Nephron (organoid): ENCODE measurements around the gene FRRS1.

Experiments
- H3K27ac Mint-ChIP-seq, 3 experiments: 2 replicates each; pipeline ENCODE4 v1.8.0; 2020; ENCODE audit warnings: mixed read lengths in 3 of 3, mild to moderate bottlenecking in 2 of 3, moderate library complexity in 1 of 3
- H3K27me3 Mint-ChIP-seq: 2 replicates; pipeline ENCODE4 v1.8.0; 2021; ENCODE audit warnings: low read depth, mild to moderate bottlenecking, moderate library complexity, mixed read lengths
- H3K36me3 Mint-ChIP-seq: 2 replicates; pipeline ENCODE4 v1.8.0; 2020; ENCODE audit warnings: low read depth, mixed read lengths
- H3K4me1 Mint-ChIP-seq: 2 replicates; pipeline ENCODE4 v1.8.0; 2020; ENCODE audit warnings: mixed read lengths
- H3K4me3 Mint-ChIP-seq, 3 experiments: 2 replicates each; pipeline ENCODE4 v1.8.0; 2020; ENCODE audit warnings: mild to moderate bottlenecking in 3 of 3, mixed read lengths in 3 of 3, moderate library complexity in 2 of 3
- H3K9me3 Mint-ChIP-seq: 2 replicates; pipeline ENCODE4 v1.8.0; 2020; ENCODE audit warnings: mixed read lengths
- TF ChIP-seq, protein P1 (sequence below), 3 experiments: fragments of 200-600 bp; sonication (generic); IDR thresholded peaks; one replicate each; pipeline ENCODE4 v1.5.0; 2021; ENCODE audit warnings: antibody characterized with exemption in 3 of 3; ENCODE audit not compliant: unreplicated experiment in 3 of 3

Gene FRRS1

GRCh38 chr1:99749504-99750347 is 16.7 kb downstream of the FRRS1 start:
- TF ChIP-seq, protein P1, sequence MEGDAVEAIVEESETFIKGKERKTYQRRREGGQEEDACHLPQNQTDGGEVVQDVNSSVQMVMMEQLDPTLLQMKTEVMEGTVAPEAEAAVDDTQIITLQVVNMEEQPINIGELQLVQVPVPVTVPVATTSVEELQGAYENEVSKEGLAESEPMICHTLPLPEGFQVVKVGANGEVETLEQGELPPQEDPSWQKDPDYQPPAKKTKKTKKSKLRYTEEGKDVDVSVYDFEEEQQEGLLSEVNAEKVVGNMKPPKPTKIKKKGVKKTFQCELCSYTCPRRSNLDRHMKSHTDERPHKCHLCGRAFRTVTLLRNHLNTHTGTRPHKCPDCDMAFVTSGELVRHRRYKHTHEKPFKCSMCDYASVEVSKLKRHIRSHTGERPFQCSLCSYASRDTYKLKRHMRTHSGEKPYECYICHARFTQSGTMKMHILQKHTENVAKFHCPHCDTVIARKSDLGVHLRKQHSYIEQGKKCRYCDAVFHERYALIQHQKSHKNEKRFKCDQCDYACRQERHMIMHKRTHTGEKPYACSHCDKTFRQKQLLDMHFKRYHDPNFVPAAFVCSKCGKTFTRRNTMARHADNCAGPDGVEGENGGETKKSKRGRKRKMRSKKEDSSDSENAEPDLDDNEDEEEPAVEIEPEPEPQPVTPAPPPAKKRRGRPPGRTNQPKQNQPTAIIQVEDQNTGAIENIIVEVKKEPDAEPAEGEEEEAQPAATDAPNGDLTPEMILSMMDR (IDR thresholded peaks at IDR 0.05; ENCODE audit: unreplicated experiment in 3 of 3) = no peak
- H3K4me1 Mint-ChIP-seq = no peaks in the 10 kb centered on the region
- no peak overlapping the region for H3K4me3 Mint-ChIP-seq
- H3K36me3 Mint-ChIP-seq = peaks cover 9% of the 10 kb centered on the region
- H3K9me3 Mint-ChIP-seq = peaks cover 3% of the 10 kb centered on the region
- no peaks in the 10 kb centered on the region for H3K27me3 Mint-ChIP-seq
- H3K27ac Mint-ChIP-seq = no peak overlapping the region

GRCh38 chr1:99748419-99748818 is 18.0 kb downstream of the FRRS1 start:
- peaks cover 15% of the 10 kb centered on the region for H3K36me3 Mint-ChIP-seq
- TF ChIP-seq, protein P1 (IDR thresholded peaks at IDR 0.05; ENCODE audit: unreplicated experiment in 3 of 3) = no peak
- H3K4me3 Mint-ChIP-seq = no peak overlapping the region
- H3K4me1 Mint-ChIP-seq = no peaks in the 10 kb centered on the region
- H3K9me3 Mint-ChIP-seq = peaks cover 3% of the 10 kb centered on the region
- H3K27ac Mint-ChIP-seq = no peak overlapping the region
- H3K27me3 Mint-ChIP-seq = no peaks in the 10 kb centered on the region

DNA sequence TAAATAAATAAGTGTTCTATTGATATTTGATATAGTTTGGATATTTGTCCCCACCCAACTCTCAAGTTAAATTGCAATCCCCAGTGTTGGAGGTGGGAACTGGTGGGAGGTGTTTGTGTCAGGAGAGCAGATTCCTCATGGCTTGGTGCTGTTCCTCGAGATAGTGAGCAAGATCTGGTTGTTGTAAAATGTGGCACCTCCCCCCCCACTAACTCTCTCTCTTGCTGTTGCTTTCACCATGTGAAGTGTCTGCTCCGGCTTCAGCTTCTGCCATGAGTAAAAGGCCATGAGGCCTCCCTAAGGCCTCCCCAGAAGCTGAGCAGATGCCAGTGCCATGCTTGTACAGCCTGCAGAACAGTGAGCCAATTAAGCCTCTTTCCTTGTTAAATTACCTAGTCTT is 20.8 kb downstream of the FRRS1 start:
- Mint-ChIP-seq H3K27me3 (no peaks in the 10 kb centered on the region), H3K4me1 (no peaks in the 10 kb centered on the region), H3K4me3 (no peak overlapping the region), H3K9me3 (no peaks in the 10 kb centered on the region), H3K36me3 (peaks cover 15% of the 10 kb centered on the region), H3K27ac (no peak overlapping the region)
- TF ChIP-seq, protein P1 (IDR thresholded peaks at IDR 0.05; ENCODE audit: unreplicated experiment in 3 of 3) = no peak

GRCh38 chr1:99745061-99745460 is 21.4 kb downstream of the FRRS1 start:
- H3K36me3 Mint-ChIP-seq = peaks cover 15% of the 10 kb centered on the region
- TF ChIP-seq, protein P1 (IDR thresholded peaks at IDR 0.05; ENCODE audit: unreplicated experiment in 3 of 3) = no peak
- H3K4me1 Mint-ChIP-seq = no peaks in the 10 kb centered on the region
- no peaks in the 10 kb centered on the region for H3K27me3 Mint-ChIP-seq
- no peak overlapping the region for H3K27ac Mint-ChIP-seq
- no peak overlapping the region for H3K4me3 Mint-ChIP-seq
- no peaks in the 10 kb centered on the region for H3K9me3 Mint-ChIP-seq

- no peak overlapping the region for H3K27ac Mint-ChIP-seq
- TF ChIP-seq, protein P1 (IDR thresholded peaks at IDR 0.05; ENCODE audit: unreplicated experiment in 3 of 3) = no peak
- H3K4me3 Mint-ChIP-seq = no peak overlapping the region
- no peaks in the 10 kb centered on the region for H3K9me3 Mint-ChIP-seq
- no peaks in the 10 kb centered on the region for H3K4me1 Mint-ChIP-seq
- H3K27me3 Mint-ChIP-seq = no peaks in the 10 kb centered on the region
- H3K36me3 Mint-ChIP-seq = peaks cover 5% of the 10 kb centered on the region
These were observed 26.3 kb downstream of the FRRS1 start for GRCh38 chr1:99740141-99740540.
